Fibroblast of gingiva (primary cell): Measurements from ENCODE around the gene COG2.
"Not testable (repeated sequence)": the region's sequence is repeated elsewhere in the genome, so short reads cannot be mapped to it uniquely, and the experiment has no call there.

Experiments used
- DNase-seq: peaks from one replicate; pipeline ENCODE4 v3.0.0-alpha.2; 2011; ENCODE audit warnings: low read depth

The COG2 gene, protein sequence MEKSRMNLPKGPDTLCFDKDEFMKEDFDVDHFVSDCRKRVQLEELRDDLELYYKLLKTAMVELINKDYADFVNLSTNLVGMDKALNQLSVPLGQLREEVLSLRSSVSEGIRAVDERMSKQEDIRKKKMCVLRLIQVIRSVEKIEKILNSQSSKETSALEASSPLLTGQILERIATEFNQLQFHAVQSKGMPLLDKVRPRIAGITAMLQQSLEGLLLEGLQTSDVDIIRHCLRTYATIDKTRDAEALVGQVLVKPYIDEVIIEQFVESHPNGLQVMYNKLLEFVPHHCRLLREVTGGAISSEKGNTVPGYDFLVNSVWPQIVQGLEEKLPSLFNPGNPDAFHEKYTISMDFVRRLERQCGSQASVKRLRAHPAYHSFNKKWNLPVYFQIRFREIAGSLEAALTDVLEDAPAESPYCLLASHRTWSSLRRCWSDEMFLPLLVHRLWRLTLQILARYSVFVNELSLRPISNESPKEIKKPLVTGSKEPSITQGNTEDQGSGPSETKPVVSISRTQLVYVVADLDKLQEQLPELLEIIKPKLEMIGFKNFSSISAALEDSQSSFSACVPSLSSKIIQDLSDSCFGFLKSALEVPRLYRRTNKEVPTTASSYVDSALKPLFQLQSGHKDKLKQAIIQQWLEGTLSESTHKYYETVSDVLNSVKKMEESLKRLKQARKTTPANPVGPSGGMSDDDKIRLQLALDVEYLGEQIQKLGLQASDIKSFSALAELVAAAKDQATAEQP

DNA sequence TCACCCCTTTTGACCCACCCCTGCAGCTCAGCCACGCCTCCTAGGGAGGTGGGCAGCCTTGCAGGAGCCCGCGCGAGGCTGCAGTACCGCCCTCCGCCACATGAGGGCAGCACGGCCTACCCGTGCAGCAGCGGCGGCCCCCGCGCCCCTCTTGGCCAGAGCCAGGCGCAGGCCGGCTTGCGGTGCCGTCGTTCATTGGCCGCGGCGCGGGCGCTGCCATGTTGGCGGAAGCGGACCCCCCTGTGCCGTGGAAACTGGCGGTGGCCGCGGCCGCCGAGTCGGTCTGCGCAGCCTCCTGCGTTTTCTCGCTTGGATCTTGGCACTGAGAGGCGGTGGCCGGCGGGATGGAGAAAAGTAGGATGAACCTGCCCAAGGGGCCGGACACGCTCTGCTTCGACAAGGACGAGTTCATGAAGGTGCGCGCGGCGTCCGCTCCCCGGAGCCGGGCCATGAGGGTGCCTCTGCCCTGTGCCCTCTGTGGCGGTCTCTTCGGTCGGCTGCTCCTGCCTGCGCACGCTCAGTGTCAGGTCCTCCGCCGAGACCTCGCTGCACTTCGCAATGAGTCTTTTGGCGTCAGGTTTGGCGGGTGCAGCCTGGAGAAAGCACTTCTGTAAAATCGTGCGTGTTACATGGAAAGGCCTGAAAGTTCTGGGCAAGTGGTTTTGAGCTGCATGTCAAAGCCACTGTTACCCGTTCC, at the start of gene COG2:
TSS of gene COG2 (plus strand) at position 219 of the 697 bp plus-strand sequence. CDS start at position 345, 126 bp downstream.
- peak; percentile 93 for DNase-seq

DNA sequence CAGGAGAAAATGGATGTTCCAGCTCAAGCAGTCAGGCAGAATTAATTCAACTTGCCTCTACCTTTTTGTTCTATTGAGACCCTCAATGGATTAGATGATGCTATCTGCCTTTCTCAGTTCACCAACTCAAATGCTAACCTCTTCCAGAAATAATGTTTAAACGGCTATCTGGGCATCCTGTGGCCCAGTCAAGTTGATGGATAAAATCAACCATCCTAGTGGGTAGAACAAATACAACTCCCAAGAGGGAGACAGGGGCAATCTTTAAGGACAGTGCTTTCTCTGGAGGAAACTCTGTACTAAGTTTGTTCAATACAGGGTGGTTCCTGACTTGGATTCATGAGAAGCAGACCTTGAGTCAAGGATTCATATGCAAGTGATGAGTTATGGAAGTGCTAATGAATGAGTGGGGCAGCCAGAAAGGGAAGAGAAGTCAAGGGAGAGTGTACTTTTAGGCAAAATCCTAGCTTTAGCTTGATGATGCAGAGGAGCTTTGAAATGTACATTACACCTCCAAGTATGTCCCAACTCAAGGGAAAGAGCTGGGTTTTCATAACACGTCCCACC, 49.4 kb upstream of the COG2 start:
- no peak for DNase-seq

DNA sequence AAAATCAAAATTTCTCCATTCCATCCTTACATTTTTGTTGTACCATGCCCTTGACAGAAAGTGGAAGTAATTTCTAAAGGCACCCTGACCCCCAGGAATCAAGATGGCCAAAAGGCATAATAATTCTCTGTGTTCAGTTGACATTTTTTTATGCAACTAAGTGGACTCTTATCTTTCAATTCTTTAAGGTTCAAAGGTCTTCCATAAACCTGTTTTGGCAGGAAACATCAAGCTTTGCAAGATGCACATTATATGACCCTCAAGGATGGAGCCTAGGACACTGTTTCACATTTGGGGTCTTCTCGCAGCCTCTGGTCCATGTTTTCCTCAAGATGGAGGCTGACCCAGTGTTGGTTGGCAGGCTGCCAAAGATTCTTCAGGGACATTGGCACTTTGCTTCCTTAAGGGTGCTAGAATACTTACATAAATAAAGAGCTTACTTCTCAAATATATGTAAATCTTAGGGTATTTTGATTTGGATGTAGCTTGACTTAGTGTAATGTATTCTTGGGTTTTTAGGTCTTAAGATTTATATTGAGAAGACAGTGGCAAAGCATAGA, 48.0 kb upstream of the COG2 start:
- no peak for DNase-seq

DNA sequence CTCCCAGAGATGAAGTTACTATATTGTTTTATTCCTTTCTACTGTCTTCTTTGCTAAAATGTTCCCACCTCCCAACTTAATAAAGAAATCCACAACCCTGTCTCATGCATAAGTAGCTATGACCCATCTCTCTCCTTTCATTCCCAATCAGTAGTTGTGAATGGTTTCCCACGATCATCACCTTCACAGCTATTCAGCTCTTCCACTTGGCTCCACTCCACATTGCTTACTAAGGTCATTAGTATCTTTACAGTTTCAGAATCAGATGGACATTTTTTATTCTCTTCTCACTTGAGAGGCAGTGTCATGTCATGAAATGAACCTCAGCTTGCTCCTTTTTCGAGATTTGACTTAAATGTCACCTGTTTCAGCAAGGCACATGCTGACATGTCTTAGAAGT, 47.1 kb upstream of the COG2 start:
- no peak for DNase-seq

DNA sequence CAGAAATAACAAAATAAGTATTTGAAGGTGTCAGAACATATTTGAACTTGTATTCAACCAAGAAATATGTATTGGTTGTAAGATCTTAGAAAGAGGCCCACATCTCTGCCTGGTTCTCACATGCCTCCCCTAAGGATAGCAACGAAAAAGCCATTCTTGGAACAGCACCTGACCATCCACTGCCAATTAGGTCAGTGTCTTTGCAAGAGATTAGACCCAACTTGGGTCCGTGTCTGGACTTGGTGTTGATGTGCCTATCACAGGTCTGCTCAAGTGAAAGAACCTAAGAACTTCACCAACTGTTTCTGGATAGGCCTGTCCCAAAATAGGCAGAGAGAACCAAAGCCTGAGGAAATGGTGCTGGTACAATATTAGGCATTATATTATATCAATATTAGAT, 46.0 kb upstream of the COG2 start:
- DNase-seq, result no peak

DNA sequence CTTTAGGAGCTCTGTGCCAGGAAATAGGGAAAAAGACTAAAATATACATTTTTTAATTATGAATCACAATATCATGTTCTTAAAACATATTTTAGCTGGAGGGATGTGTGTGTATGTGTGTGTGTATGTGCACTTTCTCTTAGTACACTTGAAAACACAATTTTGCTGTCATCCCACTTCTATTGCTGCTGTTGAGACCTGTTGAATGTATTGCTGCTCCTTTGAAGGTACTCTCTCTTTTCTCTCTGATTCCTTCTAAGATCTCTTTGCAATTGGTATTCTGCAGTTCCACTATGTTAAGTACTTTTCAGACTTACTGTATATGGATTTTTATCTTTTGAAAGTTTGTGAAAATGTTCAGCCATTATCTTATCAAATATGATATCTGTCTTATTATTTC, 43.5 kb upstream of the COG2 start:
- no peak for DNase-seq

DNA sequence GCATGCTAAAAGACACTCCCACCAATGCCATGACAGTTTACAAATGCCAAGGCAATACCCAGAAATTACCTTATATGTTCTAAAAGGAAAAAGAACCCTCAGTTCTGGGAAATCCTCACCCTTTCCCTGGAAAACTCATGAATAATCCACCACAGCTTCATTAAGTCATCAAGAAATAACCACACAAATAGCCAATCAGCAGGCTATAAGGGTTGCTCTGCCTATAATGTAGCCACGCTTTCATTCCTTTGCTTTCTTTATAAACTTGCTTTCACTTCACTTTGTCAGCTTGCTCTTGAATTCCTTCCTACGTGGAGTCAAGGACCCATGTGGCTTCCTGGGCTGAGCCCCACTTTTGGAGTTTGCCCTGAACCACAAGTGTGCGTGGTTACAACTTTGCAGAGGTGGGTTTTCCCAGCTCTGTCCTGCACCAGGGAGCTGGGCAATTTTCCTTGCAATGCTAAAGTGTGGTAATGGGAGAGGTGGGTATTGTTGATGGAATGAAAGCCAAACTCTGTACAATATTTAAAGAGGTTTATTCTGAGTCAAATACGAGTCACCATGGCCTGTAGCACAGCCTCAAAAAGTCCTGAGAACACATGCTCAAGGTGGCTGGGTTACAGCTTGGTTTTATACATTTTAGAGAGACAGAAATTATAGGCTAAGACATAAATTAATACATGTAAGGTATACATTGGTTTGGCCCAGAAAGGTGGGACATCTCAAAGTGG, 42.2 kb upstream of the COG2 start:
- no peak for DNase-seq

DNA sequence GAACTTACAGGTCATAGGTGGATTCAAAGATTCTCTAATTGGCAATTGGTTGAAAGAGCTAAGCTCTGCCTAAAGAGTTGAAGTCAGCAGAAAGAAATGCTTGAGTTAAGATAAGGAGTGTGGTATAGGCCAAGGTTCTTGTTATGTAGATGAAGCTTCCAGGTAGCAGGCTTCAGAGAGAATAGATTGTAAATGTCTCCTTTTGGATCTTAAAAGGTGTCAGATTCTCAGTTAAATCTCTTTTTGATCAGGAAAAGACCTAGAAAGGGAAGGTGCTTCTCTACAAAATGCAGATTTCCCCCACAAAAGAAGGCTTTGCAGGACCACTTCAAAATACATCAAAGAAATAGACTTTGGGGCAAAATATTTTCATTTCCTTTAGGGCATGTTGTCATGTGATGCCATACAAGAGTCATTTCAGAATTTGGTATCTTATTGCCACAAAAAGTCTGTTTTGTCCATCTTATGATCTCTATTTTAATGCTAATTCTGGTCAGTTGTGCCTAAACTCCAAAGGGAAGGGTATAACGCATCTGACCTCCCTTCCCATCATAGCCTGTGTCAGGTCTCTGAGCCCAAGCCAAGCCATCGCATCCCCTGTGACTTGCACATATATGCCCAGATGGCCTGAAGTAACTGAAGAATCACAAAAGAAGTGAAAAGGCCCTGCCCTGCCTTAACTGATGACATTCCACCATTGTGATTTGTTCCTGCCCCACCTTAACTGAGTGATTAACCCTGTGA, 41.5 kb upstream of the COG2 start:
- DNase-seq, result not testable (repeated sequence)

DNA sequence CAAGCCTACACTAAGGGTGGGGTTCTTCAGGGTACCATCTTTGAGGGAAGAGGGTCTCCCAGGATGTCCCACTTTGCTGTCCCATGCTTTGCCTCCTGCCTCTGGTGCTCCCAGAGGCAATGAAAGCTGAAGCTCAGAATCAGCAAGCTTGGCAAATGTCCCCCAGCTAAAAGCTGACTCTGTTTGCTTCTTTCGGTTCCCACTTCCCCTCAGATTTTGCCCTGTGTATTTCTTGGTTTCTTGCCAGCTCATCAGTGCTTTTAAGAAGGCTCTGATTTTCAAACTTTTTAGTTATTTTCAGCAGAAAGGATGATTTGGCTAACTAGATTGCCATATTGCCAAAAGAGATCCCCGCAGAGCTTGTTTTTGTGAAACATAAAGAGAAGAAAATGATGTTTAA, 33.1 kb upstream of the COG2 start:
- no peak for DNase-seq

DNA sequence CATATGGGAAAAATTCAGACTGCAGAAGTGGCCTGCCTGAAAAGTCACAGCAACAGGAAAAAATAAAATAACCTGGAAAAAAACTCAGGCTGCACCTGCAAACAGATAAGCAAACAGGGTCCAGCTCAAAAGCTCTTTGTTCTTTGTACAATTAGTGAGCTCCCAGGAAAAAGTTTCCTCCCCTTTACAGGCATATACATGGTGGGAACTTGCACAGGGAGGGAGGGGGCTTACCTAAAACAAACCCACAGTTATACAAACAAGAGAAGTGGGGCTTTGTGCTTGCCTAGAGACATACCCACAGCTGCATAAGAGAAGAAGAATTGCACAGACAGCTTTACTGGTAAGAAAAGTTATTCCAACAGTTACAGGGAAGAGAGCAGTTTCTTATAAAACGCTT, 31.7 kb upstream of the COG2 start:
- no peak for DNase-seq

DNA sequence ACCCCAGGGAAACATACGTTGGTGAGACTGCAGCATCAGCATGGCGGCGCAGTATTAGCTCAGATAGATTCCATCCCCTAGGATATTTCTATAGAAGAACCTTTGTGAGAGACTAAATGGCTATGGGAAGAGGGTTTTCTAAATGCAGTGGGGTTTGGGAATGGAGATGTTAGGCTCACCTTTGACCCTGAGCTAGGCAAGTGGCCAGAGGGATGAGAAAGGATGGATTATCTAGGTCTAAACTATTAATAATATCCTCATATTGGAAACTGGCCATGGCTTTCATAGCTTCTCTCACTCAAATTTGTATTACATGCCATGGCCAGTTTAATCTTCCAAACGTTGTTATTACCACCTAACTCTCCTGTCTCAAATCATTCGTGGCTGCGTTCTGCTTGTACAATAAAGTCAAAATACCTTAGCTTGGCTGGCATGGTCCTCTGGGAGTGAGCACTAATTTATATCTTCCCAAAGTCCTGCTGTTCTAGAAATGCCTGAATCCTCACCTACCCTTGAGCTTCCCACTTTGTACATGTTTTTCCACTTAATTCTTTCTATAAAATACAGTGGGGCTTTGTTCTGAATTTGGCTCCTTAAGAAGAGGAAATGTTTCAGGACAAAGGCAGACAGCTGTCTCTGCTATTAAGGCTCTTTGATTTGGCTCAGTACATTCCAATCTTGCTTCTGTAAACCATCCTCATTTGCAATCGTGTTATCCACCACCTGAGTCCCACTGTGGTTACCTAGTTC, 31.0 kb upstream of the COG2 start:
- no peak for DNase-seq

DNA sequence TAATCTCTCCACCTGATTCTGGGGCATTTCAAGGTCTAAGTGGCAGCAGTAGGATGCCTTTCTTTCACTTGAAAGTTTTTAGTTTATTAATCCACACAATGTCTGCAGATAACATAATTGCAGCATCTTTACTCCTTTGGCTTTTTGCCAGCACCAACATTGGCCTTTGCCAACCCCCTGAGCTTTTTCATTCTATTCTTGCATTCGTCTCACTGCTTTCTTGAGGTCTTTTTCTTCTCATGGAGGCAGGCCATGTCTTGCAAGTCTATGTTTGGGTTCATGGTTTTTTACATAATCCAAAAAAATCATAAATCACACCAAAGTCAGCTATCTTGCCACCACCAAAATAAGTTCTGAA, 30.4 kb upstream of the COG2 start:
- DNase-seq, result no peak

DNA sequence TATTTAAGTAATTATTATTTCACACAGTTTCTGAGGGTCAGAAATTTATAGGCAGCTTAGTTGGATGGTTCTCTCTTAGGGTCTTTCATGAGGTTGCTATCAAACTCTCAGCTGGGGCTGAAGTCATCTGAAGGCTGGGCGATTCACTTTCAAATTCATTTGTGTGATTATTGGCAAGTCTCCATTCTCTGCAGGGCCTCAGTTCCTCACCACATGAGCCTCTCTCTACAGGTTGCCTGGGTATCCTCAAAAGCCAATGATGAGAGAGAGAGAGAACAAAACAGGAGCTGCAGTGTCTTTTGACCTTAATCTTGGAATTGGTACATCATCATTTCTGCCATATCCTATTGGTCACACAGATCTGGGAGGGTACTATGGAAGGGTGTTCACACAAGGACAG, 29.6 kb upstream of the COG2 start:
- no peak for DNase-seq

DNA sequence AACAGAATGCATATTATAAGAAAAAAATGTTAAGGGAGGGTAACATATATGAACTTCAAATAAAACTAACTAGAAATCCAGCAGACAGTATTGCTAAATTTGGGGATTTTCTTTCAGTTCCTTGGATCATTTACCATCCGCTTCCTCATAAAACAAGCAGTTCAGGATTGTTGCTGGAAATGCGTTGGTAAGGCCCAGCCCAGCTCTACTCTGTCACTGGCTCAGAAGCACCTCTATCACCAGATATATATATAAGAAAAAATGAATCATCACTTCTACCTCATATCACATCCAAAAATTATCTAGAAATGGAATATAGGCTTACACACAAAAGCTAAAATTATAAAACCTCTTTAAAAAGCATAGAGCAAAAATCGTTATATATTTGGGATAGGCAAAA, 28.2 kb upstream of the COG2 start:
- no peak for DNase-seq

DNA sequence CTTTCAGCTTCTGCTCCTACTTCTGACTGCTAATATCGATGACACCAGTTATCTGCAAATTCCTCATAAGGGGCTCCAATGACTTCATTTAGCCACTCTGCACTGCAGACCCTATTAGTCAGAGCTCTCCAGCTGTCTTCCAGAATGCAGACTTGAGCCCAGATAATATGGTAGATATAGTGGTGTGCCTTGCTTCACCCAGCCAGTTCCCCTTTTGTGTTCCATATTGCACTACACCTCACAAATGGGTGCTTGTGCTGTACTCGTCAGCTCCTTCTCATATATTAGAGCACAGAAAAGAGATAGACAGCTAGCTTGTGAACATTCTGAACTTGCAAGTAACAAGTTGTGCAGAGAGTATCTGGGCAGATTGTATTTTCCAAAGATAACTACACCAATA, 23.7 kb upstream of the COG2 start:
- no peak for DNase-seq

DNA sequence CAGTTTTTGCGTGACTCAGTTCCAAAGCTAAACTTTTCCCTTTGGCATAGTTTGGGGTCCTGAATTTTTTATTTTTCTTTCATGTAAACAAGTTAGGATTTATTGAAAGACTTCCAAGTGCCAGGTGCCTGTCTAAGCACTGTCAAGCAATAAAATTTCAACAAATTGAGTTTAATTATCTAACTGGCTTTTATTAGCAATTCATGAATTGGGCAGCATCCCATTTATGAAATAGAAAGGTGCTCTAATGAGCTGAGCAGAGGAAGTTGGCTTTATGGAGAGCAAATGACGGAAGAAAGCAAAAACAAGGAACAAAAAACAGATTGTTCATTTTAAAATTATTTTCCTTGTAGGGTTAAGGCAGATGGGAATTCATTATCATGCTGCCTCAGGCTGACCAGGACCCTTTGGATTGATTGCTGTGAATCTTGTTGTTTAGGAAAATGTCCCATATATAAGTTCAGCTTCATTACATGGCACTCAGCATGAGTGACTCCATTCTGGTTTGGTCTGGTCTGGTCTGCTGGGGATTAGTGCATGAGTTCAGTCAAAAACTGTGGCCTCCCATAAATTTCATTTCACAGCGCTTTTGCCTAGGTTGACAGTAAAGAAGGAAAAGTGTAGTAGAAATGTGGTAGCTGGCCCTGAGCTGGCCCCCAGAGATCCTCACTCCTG, 21.5 kb upstream of the COG2 start:
- no peak for DNase-seq

DNA sequence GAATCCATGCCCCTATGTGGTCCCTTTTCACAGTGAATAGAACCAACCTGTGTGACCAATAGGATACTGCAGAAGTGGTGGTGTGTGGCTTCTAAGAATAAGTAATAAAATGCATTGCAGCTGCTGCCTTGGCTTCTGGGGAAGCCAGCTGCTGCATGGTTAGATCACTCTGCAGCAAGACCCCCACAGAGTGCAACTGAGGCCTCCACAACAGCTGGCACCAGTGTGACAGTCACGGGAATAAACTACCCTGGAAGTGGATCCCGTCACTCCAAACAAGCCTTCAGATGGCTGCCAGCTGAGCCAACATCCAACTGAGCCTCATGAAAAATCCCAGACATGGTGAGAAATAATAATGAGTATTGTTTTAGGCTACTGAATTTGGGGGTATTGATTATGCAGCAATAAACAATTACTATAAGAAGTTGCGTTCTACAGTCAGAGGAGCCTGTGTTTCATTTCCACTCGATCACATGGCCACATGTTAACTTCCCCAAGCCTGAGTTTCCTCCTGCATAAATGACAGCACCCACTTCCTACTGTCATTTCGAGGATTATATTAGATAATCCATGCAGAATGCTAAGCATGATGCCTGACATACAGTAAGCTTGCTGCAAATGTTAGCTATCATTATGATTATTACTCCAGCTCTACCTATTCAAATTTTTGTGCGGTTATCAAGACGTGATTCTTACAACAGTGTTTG, 20.8 kb upstream of the COG2 start:
- no peak for DNase-seq

DNA sequence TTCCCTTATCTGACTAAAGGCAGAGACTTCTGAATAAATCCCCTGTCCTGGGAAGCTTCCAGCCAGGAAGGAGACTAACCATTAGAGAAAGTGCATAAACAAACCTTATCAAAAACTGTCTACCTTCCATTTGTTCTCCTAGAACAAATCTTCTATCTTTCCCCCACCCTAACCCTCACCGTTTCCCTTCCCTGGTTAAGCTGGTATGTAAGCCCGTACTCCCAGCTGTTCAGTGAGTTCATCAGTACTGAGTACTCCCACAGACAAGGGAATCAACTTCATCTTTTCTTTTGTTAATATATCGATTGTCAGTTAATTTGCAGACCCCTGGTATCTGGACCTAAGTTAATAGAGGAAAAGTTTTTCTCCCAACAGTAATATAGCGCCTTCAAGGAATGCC, 20.1 kb upstream of the COG2 start:
- DNase-seq, result no peak

DNA sequence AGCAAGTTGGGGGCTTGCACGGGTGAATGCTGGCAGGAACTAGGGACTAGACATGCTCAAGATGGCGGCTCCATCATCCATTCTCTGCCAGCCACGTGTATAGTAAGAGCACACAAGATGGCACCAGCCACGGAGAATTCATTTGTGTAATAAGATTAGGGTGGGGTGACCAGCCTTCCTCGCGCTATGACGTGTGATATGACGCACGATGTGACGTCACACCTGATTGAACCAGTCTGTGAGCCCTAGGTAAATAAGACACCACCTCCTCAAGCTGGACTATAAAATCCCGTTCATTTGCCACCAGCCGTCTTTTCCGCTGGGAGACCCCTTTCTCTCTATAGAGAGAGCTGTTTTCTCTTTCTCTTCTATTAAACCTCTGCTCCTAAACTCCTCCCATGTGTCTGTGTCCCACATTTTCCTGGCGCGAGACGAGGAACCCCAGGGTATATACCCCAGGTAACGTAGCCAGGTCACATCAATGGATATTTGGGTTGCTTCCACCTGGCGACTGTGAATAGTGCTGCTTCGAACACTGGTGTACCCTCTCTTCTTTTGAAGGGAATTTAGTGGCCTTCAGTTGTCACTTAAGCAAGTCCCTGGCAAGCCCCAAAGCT, 18.1 kb upstream of the COG2 start:
- no peak for DNase-seq
